GM21737 (cell line): Measurements from ENCODE around the gene ST6GAL2.

Source experiments
- ATAC-seq: cut with Tn5 transposase; IDR thresholded peaks from one replicate; pipeline ENCODE4 v1.9.1; 2021; ENCODE audit warnings: mild to moderate bottlenecking, moderate library complexity; ENCODE audit not compliant: unreplicated experiment

ST6GAL2 gene

GRCh38 chr2:106758901-106759497, 127.0 kb downstream of the ST6GAL2 start:
- no peak for ATAC-seq
